HTERT RPE-1 (cell line): Measurements from ENCODE around the gene HELZ.

ENCODE experiments used
- in situ Hi-C: fragments of 300-500 bp; cut with MboI; formaldehyde crosslinking; loops from 4 replicates; pipeline ENCODE4 v1.14.3; 2020; ENCODE audit warnings: low sequenced_read_pairs

Gene HELZ

GRCh38 chr17:67196422-67196821, 48.6 kb downstream of the HELZ start:
- in situ Hi-C loops, result no loop called here

- in situ Hi-C loops, result no loop called here
These were observed 50.9 kb downstream of the HELZ start for GRCh38 chr17:67194134-67194533.

- in situ Hi-C loops, result no loop called here
These were observed 57.1 kb downstream of the HELZ start for GRCh38 chr17:67187927-67188326.

- in situ Hi-C loops, result no loop called here
These were observed 58.2 kb downstream of the HELZ start for GRCh38 chr17:67186782-67187181.

- in situ Hi-C loops, result no loop called here
These were observed 61.5 kb downstream of the HELZ start for GRCh38 chr17:67183531-67183930.

GRCh38 chr17:67181825-67182224, 63.2 kb downstream of the HELZ start:
- in situ Hi-C loops, result no loop called here

- in situ Hi-C loops, result no loop called here
These were observed 64.7 kb downstream of the HELZ start for GRCh38 chr17:67180275-67180674.

- in situ Hi-C loops, result no loop called here
These were observed 66.4 kb downstream of the HELZ start for GRCh38 chr17:67178555-67178954.

- in situ Hi-C loops, result no loop called here
These were observed 67.3 kb downstream of the HELZ start for GRCh38 chr17:67177732-67178131.

GRCh38 chr17:67174190-67174589, 70.8 kb downstream of the HELZ start:
- in situ Hi-C loops, result no loop called here

- in situ Hi-C loops, result no loop called here
These were observed 73.4 kb downstream of the HELZ start for GRCh38 chr17:67171560-67171959.

- in situ Hi-C loops, result no loop called here
These were observed 76.5 kb downstream of the HELZ start for GRCh38 chr17:67168496-67168895.

GRCh38 chr17:67165201-67165600, 79.8 kb downstream of the HELZ start:
- in situ Hi-C loops, result no loop called here

- in situ Hi-C loops, result no loop called here
These were observed 80.7 kb downstream of the HELZ start for GRCh38 chr17:67164302-67164701.

GRCh38 chr17:67162771-67163170, 82.2 kb downstream of the HELZ start:
- in situ Hi-C loops, result no loop called here

GRCh38 chr17:67161573-67161972, 83.4 kb downstream of the HELZ start:
- in situ Hi-C loops, result no loop called here

GRCh38 chr17:67160791-67161190, 84.2 kb downstream of the HELZ start:
- in situ Hi-C loops, result no loop called here

- in situ Hi-C loops, result no loop called here
These were observed 87.0 kb downstream of the HELZ start for GRCh38 chr17:67157732-67158639.

GRCh38 chr17:67156269-67157199, 88.5 kb downstream of the HELZ start:
- in situ Hi-C loops, result no loop called here

- in situ Hi-C loops, result no loop called here
These were observed 92.2 kb downstream of the HELZ start for GRCh38 chr17:67152824-67153223.

GRCh38 chr17:67151717-67152116, 93.3 kb downstream of the HELZ start:
- in situ Hi-C loops, result no loop called here

GRCh38 chr17:67150826-67151225, 94.2 kb downstream of the HELZ start:
- in situ Hi-C loops, result no loop called here
